GM23338 (cell line): ENCODE data around the gene ACSF2. TPM values are rescaled to one million over a fixed set of nuclear protein-coding genes. Genes with fewer than 3 reads are reported as not detected.
"Not testable (repeated sequence)": the region's sequence is repeated elsewhere in the genome, so short reads cannot be mapped to it uniquely, and the experiment has no call there.

Source experiments
- ATAC-seq: fragments of 200-7000 bp; cut with Tn5 transposase; 3 replicates; pipeline ENCODE4 v1.9.1; 2020
- DNase-seq: peaks from one replicate; pipeline ENCODE4 v3.0.0-alpha.2; 2015; ENCODE audit warnings: low spot score
- H2AFZ ChIP-seq: fragments of 200-600 bp; sonication (generic); 2 replicates; pipeline ENCODE4 v1.8.0; 2016; ENCODE audit warnings: antibody characterized with exemption, mild to moderate bottlenecking, moderate library complexity
- H3F3A ChIP-seq: fragments of 200-600 bp; sonication (generic); replicated peaks from 2 replicates; pipeline ENCODE4 v1.8.0; 2017; ENCODE audit warnings: antibody characterized with exemption, mixed run types, low read depth
- H3K27ac ChIP-seq: fragments of 200-600 bp; sonication (generic); 2 replicates; pipeline ENCODE4 v1.6.1; 2016; ENCODE audit warnings: low read depth
- H3K27me3 ChIP-seq: fragments of 200-600 bp; sonication (generic); 2 replicates; pipeline ENCODE4 v1.8.0; 2016; ENCODE audit warnings: mild to moderate bottlenecking, mixed run types, moderate library complexity; ENCODE audit not compliant: insufficient read depth
- H3K36me3 ChIP-seq: fragments of 200-600 bp; sonication (generic); 2 replicates; pipeline ENCODE4 v1.8.0; 2016; ENCODE audit warnings: mild to moderate bottlenecking; ENCODE audit not compliant: insufficient read depth
- H3K4me1 ChIP-seq: fragments of 200-600 bp; sonication (generic); 2 replicates; pipeline ENCODE4 v1.8.0; 2016; ENCODE audit warnings: mild to moderate bottlenecking, moderate library complexity; ENCODE audit not compliant: insufficient read depth
- H3K4me2 ChIP-seq: fragments of 200-600 bp; sonication (generic); 2 replicates; pipeline ENCODE4 v1.7.1; 2017; ENCODE audit warnings: mixed run types
- H3K4me3 ChIP-seq: fragments of 200-600 bp; sonication (generic); 2 replicates; pipeline ENCODE4 v1.6.1; 2016; ENCODE audit warnings: mixed run types
- H3K79me2 ChIP-seq: fragments of 200-600 bp; sonication (generic); replicated peaks from 2 replicates; pipeline ENCODE4 v1.8.0; 2017; ENCODE audit warnings: mild to moderate bottlenecking; ENCODE audit not compliant: insufficient read depth
- H3K9me2 ChIP-seq: fragments of 200-600 bp; sonication (generic); 2 replicates; pipeline ENCODE4 v1.8.0; 2017; ENCODE audit not compliant: insufficient read depth
- H4K20me1 ChIP-seq: fragments of 200-600 bp; sonication (generic); replicated peaks from 2 replicates; pipeline ENCODE4 v1.8.0; 2017; ENCODE audit warnings: mild to moderate bottlenecking; ENCODE audit not compliant: insufficient read depth
- H3K27ac Mint-ChIP-seq: 2 replicates; pipeline ENCODE4 v1.8.0; 2020; ENCODE audit warnings: inconsistent platforms, mild to moderate bottlenecking, moderate library complexity, mixed read lengths
- H3K27me3 Mint-ChIP-seq: 3 replicates; pipeline ENCODE4 v1.8.0; 2022; ENCODE audit warnings: low read depth, mild to moderate bottlenecking, moderate library complexity, mixed read lengths, inconsistent platforms; ENCODE audit not compliant: insufficient read depth, poor library complexity
- H3K36me3 Mint-ChIP-seq: 3 replicates; pipeline ENCODE4 v1.8.0; 2021; ENCODE audit warnings: low read depth, mild to moderate bottlenecking, inconsistent platforms, moderate library complexity, mixed read lengths
- H3K4me1 Mint-ChIP-seq: 3 replicates; pipeline ENCODE4 v1.8.0; 2020; ENCODE audit warnings: mild to moderate bottlenecking, inconsistent platforms, mixed read lengths
- H3K4me3 Mint-ChIP-seq: 3 replicates; pipeline ENCODE4 v1.8.0; 2021; ENCODE audit warnings: moderate library complexity, mild to moderate bottlenecking, inconsistent platforms, mixed read lengths
- H3K9me3 Mint-ChIP-seq: 3 replicates; pipeline ENCODE4 v1.8.0; 2020; ENCODE audit warnings: moderate library complexity, mild to moderate bottlenecking, inconsistent platforms, mixed read lengths
- CREB1 ChIP-seq: fragments of 250-450 bp; sonication (Bioruptor Pico); IDR thresholded peaks from 2 replicates; pipeline ENCODE4 v1.5.0; 2020; ENCODE audit warnings: low read depth, mild to moderate bottlenecking, moderate library complexity
- JUNB ChIP-seq: IDR thresholded peaks from one replicate; pipeline ENCODE4 v1.6.1; 2016; ENCODE audit warnings: antibody characterized with exemption; ENCODE audit not compliant: unreplicated experiment
- NANOG ChIP-seq: IDR thresholded peaks from 2 replicates; pipeline ENCODE4 v1.6.1; 2016; ENCODE audit warnings: antibody characterized with exemption, borderline replicate concordance
- POLR2AphosphoS5 ChIP-seq: IDR thresholded peaks from 2 replicates; pipeline ENCODE4 v1.6.1; 2016; ENCODE audit warnings: antibody characterized with exemption, low read depth
- ZNF114 ChIP-seq: fragments of 250-450 bp; sonication (Bioruptor Pico); IDR thresholded peaks from 2 replicates; pipeline ENCODE4 v1.5.0; 2020; ENCODE audit warnings: mild to moderate bottlenecking, moderate library complexity
- ZNF331 ChIP-seq: fragments of 250-450 bp; sonication (Bioruptor Pico); IDR thresholded peaks from 2 replicates; pipeline ENCODE4 v1.5.0; 2020; ENCODE audit warnings: low read depth, mild to moderate bottlenecking, moderate library complexity
- polyA plus RNA-seq: library from polyadenylated mRNA; unstranded; fragments of >200 nt; fragmentation: Nextera tagmentation; extraction: Ambion mirVana; gene quantifications from 2 replicates; pipeline ENCODE4 v1.2.1, GENCODE V29; 2016
- total RNA-seq: library from RNA; depleted of rRNA; stranded (reverse); fragments of >200 nt; shearing (Covaris generic); gene quantifications from 2 replicates; pipeline ENCODE4 v1.2.3, GENCODE V29; 2014
- TF ChIP-seq, protein P1 (sequence below): IDR thresholded peaks from one replicate; pipeline ENCODE4 v1.6.1; 2018; ENCODE audit warnings: antibody characterized with exemption; ENCODE audit not compliant: unreplicated experiment
- TF ChIP-seq, protein P2 (sequence below): IDR thresholded peaks from 2 replicates; pipeline ENCODE4 v1.6.1; 2016; ENCODE audit warnings: antibody characterized with exemption

The ACSF2 gene
- total and polyA plus RNA-seq, 2 experiments from 2014 or later, result 6.9 to 12.4 TPM

DNA sequence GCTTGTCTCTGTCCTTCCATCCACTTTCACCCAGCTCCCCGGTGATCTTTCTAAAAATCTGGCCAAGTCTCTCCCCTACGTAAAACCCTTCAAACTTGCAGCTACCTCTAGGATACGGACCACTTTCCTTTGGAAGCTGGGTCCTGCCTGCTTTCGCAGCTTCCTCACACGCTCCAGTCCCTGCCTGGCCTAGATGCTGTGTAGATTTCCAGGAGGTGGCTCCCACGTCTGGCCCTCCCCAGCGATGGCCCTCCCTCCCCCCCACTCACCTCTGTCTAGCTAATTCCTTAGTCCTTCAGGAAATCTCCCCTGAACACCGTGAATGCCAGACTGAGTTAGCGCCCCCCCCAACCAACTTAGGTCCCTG lies 28.1 kb upstream of the ACSF2 start:
- Histone ChIP-seq H3K4me3 (peak overlapping the region; percentile 98), H2AFZ (peak overlapping the region; percentile 99), H3K79me2 (peaks cover 25% of the 10 kb centered on the region), H3K4me1 (peaks cover 5% of the 10 kb centered on the region), H3F3A (no peaks in the 10 kb centered on the region), H3K27ac (no peak overlapping the region), H3K9me2 (no peaks in the 10 kb centered on the region), H3K4me2 (peak overlapping the region; percentile 79), H3K27me3 (no peaks in the 10 kb centered on the region), H4K20me1 (peaks cover 27% of the 10 kb centered on the region), H3K36me3 (peaks cover 14% of the 10 kb centered on the region)
- peaks cover 23% of the 10 kb centered on the region for H3K36me3 Mint-ChIP-seq
- H3K27me3 Mint-ChIP-seq, result peaks cover 6% of the 10 kb centered on the region
- peaks cover 14% of the 10 kb centered on the region for H3K4me1 Mint-ChIP-seq
- H3K9me3 Mint-ChIP-seq, result peaks cover 16% of the 10 kb centered on the region; the same call in 1 of the 3 replicates
- TF ChIP-seq NANOG (no peak), CREB1 (CRISPR knock-in tag) (no peak), ZNF331 (CRISPR knock-in tag) (no peak), POLR2AphosphoS5 (no peak), JUNB (no peak), ZNF114 (CRISPR knock-in tag) (no peak)
- TF ChIP-seq, protein P1, sequence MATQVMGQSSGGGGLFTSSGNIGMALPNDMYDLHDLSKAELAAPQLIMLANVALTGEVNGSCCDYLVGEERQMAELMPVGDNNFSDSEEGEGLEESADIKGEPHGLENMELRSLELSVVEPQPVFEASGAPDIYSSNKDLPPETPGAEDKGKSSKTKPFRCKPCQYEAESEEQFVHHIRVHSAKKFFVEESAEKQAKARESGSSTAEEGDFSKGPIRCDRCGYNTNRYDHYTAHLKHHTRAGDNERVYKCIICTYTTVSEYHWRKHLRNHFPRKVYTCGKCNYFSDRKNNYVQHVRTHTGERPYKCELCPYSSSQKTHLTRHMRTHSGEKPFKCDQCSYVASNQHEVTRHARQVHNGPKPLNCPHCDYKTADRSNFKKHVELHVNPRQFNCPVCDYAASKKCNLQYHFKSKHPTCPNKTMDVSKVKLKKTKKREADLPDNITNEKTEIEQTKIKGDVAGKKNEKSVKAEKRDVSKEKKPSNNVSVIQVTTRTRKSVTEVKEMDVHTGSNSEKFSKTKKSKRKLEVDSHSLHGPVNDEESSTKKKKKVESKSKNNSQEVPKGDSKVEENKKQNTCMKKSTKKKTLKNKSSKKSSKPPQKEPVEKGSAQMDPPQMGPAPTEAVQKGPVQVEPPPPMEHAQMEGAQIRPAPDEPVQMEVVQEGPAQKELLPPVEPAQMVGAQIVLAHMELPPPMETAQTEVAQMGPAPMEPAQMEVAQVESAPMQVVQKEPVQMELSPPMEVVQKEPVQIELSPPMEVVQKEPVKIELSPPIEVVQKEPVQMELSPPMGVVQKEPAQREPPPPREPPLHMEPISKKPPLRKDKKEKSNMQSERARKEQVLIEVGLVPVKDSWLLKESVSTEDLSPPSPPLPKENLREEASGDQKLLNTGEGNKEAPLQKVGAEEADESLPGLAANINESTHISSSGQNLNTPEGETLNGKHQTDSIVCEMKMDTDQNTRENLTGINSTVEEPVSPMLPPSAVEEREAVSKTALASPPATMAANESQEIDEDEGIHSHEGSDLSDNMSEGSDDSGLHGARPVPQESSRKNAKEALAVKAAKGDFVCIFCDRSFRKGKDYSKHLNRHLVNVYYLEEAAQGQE, result no peak
- TF ChIP-seq, protein P2, sequence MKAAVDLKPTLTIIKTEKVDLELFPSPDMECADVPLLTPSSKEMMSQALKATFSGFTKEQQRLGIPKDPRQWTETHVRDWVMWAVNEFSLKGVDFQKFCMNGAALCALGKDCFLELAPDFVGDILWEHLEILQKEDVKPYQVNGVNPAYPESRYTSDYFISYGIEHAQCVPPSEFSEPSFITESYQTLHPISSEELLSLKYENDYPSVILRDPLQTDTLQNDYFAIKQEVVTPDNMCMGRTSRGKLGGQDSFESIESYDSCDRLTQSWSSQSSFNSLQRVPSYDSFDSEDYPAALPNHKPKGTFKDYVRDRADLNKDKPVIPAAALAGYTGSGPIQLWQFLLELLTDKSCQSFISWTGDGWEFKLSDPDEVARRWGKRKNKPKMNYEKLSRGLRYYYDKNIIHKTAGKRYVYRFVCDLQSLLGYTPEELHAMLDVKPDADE, result no peak
- ATAC-seq (peak; percentile 54), DNase-seq (peak; percentile 46)
- H3K4me3 Mint-ChIP-seq, result peak overlapping the region; percentile 87
- H3K27ac Mint-ChIP-seq, result no peak overlapping the region

DNA sequence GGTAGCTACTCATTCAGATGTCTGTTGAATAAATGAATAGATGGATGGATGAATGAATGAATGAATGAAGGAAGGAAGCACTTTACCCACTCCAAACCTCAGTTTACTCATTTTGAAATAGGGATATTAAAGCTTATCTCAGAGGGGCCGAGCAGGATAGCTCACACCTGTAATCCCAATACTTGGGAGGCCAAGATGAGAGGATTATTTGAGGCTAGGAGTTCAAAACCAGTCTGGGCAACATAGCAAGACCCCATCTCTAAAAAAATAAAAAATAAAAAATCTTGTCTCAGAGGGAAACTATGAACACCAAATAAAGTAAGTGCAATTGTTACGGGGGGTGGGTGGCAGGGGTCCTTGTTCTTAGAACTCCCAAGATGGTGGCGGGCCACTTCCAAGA lies 27.3 kb upstream of the ACSF2 start:
- H3K27me3 Mint-ChIP-seq, H3F3A ChIP-seq, H3K4me2 ChIP-seq, ATAC-seq, H2AFZ ChIP-seq, H3K27me3 ChIP-seq, H3K4me3 ChIP-seq, H3K36me3 ChIP-seq, DNase-seq, H3K9me2 ChIP-seq, H3K4me1 ChIP-seq, H3K27ac ChIP-seq, H3K27ac Mint-ChIP-seq: not testable (repeated sequence)
- Mint-ChIP-seq H3K9me3 (peaks cover 16% of the 10 kb centered on the region; the same call in 1 of the 3 replicates), H3K36me3 (peaks cover 15% of the 10 kb centered on the region), H3K4me1 (peaks cover 17% of the 10 kb centered on the region), H3K4me3 (peak overlapping the region; percentile 17; the same call in 1 of the 3 replicates)
- Histone ChIP-seq H4K20me1 (peaks cover 22% of the 10 kb centered on the region), H3K79me2 (peaks cover 25% of the 10 kb centered on the region)

GRCh38 chr17:50399591-50399990 lies 26.4 kb upstream of the ACSF2 start:
- Mint-ChIP-seq H3K4me1 (peaks cover 20% of the 10 kb centered on the region), H3K9me3 (peaks cover 16% of the 10 kb centered on the region; the same call in 1 of the 3 replicates)
- Histone ChIP-seq H4K20me1 (peaks cover 13% of the 10 kb centered on the region), H3K79me2 (peaks cover 25% of the 10 kb centered on the region)
- H3K4me2 ChIP-seq, H3K27ac Mint-ChIP-seq, ATAC-seq, H2AFZ ChIP-seq, H3K9me2 ChIP-seq, H3K27me3 Mint-ChIP-seq, H3F3A ChIP-seq, H3K36me3 ChIP-seq, H3K36me3 Mint-ChIP-seq, H3K27me3 ChIP-seq, H3K4me1 ChIP-seq, DNase-seq, H3K27ac ChIP-seq, H3K4me3 ChIP-seq, H3K4me3 Mint-ChIP-seq: not testable (repeated sequence)

DNA sequence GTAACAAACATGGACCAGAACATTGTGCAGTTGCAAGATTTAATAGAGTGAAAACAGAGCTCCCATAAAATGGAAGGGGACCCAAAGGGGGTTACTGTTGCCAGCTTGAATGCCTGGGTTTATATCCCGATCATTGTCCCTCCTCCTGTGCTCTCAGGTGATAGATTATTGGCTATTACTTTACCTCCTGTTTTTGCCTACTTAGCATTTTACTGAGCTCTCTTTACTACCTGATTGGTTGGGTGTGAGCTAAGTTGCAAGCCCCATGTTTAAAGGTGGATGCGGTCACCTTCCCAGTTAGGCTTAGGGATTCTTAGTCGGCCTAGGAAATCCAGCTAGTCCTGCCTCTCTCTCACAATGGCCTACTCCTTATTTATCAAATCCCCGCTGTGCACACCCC lies 20.7 kb upstream of the ACSF2 start:
- peaks cover 10% of the 10 kb centered on the region; the same call in 2 of the 3 replicates for H3K4me1 Mint-ChIP-seq
- H3K4me2 ChIP-seq, H3K9me3 Mint-ChIP-seq, H2AFZ ChIP-seq, H3F3A ChIP-seq, H3K27me3 Mint-ChIP-seq, H3K4me1 ChIP-seq, ATAC-seq, H3K9me2 ChIP-seq, DNase-seq, H3K79me2 ChIP-seq, H3K27ac ChIP-seq, H3K36me3 Mint-ChIP-seq, H3K4me3 Mint-ChIP-seq, H3K27ac Mint-ChIP-seq, H4K20me1 ChIP-seq, H3K4me3 ChIP-seq, H3K36me3 ChIP-seq, H3K27me3 ChIP-seq: not testable (repeated sequence)
